Stimulated activated CD8-positive, alpha-beta memory T cell treated with anti-CD3 and anti-CD28 coated beads, Interleukin-4, amount 100 ng/mL, for 24 hours (primary cell): ENCODE measurements around the gene PPM1B.
A peak's percentile ranks its signal among the peaks of the same experiment; 100 is the strongest.
"Not testable (repeated sequence)": the region's sequence is repeated elsewhere in the genome, so short reads cannot be mapped to it uniquely, and the experiment has no call there.

ENCODE experiments used
- DNase-seq: peaks from one replicate; pipeline ENCODE4 v3.0.0-alpha.2; 2020; ENCODE audit warnings: low read depth

PPM1B gene

GRCh38 chr2:44168681-44169154 lies at the start of gene PPM1B:
PPM1B (plus strand) TSS chr2:44168875; CDS start chr2:44201200, 32,325 bp downstream.
- peak; percentile 100 for DNase-seq

DNA sequence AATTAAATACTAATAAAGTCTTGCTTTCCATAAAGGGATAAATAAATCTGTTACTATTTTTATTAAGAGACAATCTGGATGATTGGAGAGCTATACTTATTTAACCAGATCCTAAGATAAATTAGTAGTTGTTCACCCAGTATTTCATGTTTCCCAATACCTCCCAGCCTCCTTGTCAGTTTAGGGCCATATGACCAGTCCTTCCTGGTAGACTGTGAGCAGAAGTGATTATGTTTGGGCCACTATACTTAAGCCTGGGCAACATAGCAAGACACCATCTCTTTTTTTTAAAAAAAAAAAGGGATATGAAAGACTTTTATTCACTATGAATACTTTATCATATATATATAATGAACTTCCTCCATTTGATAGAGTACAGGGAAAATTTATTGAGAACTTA lies 48.8 kb upstream of the PPM1B start:
- no peak for DNase-seq

DNA sequence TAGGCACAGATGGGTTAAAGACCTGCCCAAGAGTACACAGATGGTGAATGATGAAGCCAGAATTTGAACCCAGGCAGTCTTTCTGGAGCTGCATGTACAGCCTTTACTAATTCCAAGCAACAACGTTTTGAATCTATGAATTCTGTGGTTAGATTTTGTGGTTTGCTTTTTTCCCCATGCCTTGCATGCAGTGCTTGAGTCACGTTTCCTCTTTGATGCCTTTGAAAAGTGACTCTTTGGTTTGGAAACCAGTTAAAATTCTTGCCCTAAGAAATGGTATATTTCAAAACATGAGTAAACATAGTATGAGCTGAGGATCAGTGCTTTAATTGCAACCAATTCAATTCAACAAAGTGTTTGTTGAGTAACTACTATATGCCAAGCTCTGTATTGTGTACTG lies 48.2 kb upstream of the PPM1B start:
- no peak for DNase-seq

DNA sequence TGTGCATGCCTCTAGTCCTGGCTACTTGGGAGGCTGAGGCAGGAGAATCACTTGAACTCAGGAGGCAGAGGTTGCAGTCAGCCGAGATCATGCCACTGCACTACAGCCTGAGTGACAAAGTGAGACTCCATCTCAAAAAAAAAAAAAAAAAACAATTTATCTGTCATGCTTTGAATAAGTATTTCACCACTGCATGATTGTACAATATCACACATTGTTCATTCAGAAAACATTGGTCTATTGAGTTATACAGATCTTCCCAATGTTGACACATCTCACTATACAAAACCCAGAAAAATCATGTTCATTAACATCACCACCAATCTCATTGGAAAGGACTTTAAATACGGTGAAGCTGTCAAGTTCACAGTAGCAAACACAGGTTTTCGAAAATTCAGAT lies 46.8 kb upstream of the PPM1B start:
- no peak for DNase-seq

- no peak for DNase-seq
These were observed 44.2 kb upstream of the PPM1B start for GRCh38 chr2:44124500-44124899.

- DNase-seq: no peak
These were observed 42.4 kb upstream of the PPM1B start for GRCh38 chr2:44126106-44126797.

DNA sequence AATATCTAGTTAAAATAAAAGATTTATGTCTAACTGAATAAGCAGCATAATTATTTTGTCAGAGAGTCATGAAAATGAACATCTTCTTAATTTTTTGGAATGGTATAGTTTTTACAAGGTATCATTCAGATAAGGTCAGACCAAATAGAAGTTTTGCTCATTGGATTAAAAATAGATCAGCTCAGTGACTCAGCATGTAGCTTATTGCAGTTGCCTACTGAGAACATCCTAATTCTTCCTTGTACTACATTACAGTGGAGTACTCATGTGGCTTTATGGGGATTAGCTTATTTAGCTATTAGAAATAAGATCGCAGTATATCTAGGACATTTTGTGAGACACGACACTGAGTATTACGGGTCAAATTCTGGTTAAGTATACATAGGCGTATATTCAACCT lies 38.2 kb upstream of the PPM1B start:
- DNase-seq: no peak

DNA sequence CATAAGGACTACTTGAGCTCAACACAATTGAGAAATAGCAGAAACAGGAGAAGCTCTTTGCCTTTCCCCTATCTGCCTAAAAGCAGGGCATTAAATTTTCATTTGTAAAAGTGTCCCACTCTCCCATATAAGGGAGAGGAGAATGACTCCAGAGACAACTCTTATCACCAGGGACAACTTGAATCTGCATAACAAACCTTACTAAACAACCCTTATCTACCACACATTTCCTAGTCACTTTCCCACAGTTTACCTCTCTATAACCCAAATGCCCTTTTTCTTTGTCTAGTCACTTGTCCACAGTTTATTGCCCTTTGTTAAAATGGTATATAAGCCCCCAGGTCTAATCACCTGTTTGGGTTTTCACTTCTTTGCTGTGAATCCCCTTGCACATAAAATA lies 37.5 kb upstream of the PPM1B start:
- no peak for DNase-seq

DNA sequence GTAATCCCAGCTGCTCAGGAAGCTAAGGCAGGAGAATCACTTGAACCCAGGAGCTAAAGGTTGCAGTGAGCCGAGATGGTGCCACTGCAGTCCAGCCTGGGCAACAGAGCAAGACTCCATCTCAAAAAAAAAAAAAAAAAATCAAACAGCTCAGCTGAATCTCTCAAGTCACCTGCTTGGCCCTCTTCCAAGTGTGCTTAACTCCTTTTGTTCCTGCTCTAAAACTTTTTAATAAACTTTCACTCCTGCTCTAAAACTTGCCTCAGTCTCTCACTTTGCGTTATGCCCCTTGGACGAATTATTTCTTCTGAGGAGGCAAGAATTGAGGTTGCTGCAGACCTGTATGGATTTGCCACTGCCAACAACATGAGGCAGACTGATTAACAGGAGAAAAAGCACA lies 35.1 kb upstream of the PPM1B start:
- not testable (repeated sequence) for DNase-seq

DNA sequence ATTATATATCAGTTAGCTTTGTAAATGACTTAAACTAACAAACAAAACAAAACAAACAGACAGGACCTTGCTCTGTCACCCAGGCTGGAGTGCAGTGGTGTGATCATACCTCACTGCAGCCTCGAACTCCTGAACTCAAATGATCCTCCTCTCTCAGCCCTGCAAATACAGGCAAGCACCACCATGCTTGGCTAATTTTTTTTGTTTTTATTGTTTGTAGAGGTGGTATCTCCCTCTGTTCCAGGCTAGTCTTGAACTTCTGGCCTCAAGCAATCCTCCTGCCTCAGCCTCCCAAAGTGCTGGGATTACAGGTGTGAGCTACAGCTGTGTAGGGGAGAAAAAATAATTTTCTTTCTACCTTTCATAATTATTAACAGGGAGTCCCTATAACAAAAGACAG lies 33.8 kb upstream of the PPM1B start:
- no peak for DNase-seq

- no peak for DNase-seq
These were observed 33.4 kb upstream of the PPM1B start for GRCh38 chr2:44135296-44135695.

DNA sequence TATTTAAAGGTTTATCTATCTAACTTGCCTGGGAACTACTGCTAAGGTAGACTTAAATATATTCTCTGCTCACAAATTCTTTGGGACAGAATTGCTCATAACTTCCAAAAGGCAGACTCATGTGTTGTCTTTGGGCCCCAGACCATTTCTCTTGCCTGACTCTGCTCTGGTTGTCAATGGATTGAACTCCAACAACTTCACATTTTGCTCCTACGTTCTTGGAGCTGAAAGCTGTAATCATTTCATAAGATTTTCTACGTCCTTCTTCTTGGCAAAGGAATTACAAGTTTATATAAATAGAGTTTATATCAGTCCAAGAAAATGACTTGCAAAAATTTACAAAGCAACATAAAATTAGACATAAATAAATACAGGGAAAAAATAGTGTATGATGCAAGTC lies 32.9 kb upstream of the PPM1B start:
- DNase-seq: no peak

- no peak for DNase-seq
These were observed 32.4 kb upstream of the PPM1B start for GRCh38 chr2:44136252-44136651.

DNA sequence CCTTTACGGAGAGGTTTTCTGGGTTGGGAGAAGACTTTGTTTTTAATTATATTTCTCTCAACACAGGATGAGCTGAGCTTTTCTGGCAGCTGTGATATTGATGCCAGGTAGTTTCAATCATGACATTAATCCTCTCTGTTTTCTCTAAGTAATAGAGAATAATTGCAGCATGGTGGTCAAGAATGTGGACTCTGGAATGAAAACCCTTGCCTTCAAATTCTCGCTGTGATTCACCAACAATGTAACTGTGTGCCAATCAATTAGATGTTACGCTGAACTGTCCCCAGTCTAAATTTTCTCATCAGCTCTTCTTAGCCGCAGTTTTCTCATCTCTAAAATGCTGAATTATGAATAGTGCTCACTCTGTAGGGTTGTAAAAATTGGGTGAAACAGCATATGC lies 31.6 kb upstream of the PPM1B start:
- DNase-seq: no peak

DNA sequence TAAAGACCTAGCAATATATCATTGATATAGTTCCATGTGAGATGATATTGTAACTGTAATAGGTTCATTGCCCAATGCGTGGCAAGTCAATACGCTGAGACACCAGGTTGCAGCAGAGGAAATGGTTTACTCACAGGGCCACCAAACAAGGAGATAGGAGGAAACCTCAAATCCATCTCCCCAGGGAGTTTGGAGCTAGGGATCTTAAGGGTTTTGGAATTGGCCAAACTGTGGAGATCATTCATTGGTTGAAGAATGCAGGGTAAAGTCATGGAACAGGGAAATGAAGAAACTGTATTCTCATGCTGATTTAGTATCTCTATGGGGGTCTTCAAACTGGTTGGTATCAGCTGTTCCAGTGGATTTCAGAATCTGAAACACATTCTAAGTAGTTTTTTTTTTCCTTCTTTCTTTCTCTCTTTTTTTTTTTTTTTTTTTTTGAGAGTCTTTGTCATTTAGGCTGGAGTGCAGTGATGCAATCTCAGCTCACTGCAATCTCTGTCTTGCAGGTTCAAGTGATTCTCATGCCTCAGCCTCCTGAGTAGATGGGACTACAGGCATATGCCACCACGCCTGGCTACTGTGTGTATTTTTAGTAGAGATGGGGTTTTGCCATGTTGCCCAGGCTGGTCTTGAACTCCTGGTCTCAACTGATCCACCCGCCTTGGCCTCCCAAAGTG lies 30.7 kb upstream of the PPM1B start:
- no peak for DNase-seq

DNA sequence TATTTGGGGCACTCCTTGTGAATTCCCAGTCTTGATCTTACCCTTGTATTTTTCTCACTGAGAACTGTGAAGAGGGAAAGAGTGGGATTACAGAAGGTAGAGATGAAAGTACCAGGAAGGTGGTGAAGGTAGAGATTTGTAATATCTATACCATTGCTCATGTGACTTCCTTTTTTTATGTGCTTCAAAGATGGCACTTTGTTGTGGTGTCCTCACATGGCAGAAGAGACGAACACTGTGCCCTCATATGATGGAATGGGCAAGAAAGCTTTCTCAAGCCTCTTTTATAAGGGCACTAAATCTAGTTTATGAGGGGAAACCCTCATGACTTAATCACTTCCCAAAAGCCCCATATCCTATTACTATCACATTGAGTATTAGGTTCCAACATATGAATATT lies 28.9 kb upstream of the PPM1B start:
- DNase-seq: no peak

DNA sequence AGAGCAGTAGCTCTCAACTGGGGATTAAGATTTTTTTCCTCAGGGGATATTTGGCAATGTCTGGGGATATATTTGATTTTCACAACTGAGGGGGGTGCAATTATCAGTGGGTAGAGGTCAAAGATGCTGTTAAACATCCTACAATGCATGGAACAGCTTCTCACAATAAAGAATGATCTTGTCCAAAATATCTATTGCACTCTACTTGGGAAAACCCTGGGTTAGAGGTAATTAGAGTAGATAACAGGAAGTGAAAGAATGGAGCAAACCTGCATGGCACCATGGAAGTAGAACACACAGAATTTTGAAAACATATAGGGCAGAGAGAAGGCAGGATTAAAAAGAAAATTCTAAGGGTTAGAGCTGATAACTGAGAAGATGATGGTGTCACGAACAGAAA lies 26.4 kb upstream of the PPM1B start:
- no peak for DNase-seq

GRCh38 chr2:44143701-44144100 lies 25.0 kb upstream of the PPM1B start:
- DNase-seq: no peak

- DNase-seq: no peak
These were observed 19.7 kb upstream of the PPM1B start for GRCh38 chr2:44148999-44149398.

DNA sequence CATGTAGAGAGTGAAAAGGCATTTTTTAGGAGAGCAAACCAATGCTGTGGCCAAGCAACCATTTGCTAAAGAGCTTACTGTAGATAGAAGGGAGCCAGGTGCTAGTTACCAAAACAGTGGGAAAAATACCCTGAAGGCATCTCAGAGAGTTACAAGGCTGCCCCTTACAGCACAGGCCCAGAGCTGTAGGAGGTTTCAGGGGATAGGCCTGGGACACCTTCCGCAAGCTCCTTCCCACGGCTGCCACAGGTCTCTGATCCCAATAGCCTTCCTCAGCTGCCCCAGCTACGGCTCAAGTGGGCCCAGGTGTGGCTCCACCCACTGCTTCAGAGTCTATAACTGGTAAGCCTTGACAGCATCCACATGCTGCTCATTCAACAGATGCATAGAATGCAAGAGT lies 18.2 kb upstream of the PPM1B start:
- DNase-seq: no peak

- no peak for DNase-seq
These were observed 15.6 kb upstream of the PPM1B start for GRCh38 chr2:44152865-44153669.

DNA sequence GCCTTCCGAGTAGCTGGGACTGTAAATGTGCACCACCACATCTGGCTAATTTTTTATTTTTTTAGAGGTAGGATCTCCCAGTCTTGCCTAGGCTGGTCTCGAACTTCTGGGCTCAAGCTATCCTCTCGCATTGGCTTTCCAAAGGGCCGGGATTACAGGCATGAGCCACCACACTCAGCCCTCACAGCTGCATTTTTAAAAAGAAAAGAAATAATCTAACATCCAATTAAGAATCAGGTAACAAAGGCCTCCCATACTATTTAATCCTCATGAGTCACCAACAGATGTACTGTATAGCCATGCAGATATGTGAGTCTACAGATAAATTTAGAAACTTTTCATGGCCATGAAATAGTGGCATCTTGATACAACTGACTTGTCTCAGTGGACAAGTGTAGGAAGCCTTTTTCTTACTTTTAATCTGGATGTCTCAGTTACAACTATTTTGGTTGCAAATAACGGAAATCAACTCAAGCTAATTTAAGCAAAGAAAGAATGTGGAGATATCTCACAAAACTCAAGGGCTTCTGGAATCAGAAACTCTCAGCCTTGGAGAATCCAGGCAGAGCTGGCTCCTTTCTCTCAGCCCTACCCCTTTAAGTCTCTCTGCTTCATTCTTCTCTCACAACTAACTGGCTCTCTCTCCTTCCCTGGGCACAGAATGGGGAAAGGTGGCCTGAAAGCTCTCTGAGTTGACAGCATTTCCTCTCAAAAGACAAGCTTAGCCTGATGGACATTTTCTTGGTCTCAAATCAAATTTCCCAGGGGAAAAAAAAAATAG lies 12.8 kb upstream of the PPM1B start:
- no peak for DNase-seq
